GM03348 (cell line): ENCODE data around the gene USP33.
"Not testable (repeated sequence)": the region's sequence is repeated elsewhere in the genome, so short reads cannot be mapped to it uniquely, and the experiment has no call there.

Experiments
- DNase-seq: peaks from one replicate; pipeline ENCODE4 v3.0.0; 2012; ENCODE audit warnings: low spot score

The USP33 gene

DNA sequence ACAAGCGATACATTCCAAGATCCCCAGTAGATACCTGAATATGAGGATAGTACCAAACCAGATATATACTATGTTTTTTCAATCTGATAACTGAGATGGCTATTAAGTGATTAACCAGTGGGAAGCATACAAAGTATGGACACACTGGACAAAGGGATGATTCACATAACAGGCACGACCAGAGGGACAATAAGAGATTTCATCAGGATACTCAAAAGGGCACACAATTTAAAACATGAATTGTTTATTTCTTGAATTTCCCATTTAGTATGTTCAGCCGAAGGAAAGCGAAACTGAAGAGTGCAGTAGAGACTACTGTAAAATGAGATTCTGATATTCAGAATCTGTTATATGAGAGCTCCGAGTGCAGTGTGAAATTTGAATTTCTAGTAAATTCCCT, 87.8 kb downstream of the USP33 start:
- peak; percentile 22 for DNase-seq

DNA sequence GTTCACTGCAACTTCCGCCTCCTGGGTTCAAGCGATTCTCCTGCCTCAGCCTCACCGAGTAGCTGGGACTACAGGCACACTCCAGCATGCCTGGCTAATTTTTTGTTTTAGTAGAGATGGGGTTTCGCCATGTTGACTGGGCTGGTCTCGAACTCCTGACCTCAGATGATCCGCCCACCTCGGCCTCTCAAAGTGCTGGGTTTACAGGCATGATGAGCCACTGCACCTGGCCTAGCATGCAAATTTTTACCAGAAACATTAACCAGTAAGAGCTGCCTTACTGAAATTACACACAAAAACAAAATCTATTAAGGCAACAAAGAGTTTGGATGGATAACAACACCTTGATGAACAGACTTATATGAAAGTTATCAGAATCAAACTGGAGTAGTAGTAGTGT, 89.3 kb downstream of the USP33 start:
- no peak for DNase-seq

- DNase-seq = no peak
Observed at GRCh38 chr1:77668924-77669449, 90.7 kb downstream of the USP33 start.

GRCh38 chr1:77664939-77665516, 94.6 kb downstream of the USP33 start:
- no peak for DNase-seq

DNA sequence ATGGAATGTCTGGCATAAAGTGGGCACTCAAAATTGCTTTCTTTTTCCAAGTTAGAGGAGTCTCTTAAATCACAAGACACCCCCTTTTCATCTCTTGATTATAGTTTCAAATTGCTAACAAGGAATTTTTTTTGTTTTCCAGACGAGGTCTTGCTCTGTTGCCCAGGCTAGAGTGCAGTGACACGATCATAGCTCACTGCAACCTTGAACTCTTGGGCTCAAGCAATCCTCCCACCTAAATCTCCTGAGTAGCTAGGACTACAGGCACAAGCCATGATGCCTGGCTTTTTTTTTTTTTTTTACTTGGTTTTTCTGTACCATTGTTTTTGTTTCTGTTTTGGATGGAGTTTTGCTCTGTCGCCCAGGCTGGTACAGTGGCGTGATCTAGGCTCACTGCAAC, 98.0 kb downstream of the USP33 start:
- no peak for DNase-seq

- DNase-seq = no peak
Observed at GRCh38 chr1:77659879-77660593, 99.6 kb downstream of the USP33 start.

- DNase-seq = no peak
Observed at GRCh38 chr1:77658271-77658670, 101.4 kb downstream of the USP33 start.

- DNase-seq = no peak
Observed at GRCh38 chr1:77655431-77655974, 104.1 kb downstream of the USP33 start.

DNA sequence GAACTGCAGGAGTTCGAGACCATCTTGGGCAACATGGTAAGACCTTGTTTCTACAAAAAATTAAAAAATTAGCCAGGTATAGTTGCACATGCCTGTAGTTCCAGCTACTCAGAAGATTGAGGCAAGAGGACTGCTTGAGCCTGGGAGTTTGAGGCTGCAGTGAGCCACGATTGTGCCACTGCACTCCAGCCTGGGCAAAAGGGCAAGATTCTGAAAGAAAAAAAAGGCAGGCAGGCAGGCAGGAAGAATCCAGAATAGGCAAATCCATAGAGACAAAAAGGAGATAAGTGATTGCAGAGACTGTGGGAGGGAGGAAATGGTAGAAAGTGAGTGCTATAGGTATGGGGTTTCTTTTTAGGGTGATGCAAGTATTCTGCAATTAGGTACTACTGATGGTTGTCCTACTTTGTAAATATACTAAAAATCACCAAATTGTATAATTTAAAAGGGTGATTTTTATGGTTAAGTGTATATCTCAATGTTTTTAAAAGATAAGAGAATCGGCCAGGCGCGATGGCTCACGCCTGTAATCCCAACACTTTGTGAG, 106.6 kb downstream of the USP33 start:
- DNase-seq = no peak

GRCh38 chr1:77652268-77652667, 107.4 kb downstream of the USP33 start:
- no peak for DNase-seq

DNA sequence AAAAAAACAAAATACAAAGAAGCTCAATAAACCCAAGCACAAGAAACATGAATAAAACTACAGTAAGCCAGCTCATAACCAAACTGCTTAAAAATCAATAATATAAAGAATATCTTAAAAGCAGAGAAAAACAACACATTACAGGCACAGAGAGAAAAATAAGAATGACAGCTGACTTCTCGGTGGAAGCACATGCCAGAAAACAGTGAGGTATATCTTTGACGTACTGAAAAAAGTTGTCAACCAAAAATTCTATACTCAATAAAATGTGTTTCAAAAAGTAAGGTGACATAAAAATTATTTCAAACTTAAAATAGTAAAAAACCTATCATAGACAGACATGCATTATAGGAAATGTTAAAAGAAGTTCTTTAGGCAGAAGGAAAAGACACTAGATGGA, 110.5 kb downstream of the USP33 start:
- DNase-seq = no peak

DNA sequence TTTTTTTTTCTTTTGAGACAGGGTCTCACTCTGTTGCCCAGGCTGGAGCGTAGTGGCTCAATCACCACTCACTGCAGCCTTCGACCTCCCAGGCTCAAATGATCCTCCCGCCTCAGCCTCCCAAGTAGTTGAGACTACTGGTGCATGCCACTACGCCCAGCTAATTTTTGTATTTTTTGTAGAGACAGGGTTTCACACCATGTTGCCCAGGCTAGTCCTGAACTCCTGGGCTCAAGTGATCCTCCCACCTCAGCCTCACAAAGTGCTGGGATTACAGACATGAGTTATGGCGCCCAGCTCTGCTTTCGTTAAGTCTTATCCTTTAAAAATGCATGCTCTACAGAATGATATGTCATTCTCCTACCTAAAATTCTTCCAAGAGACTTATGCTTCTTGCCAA, 113.4 kb downstream of the USP33 start:
- DNase-seq = not testable (repeated sequence)
